Fibroblast of pulmonary artery (primary cell): Measurements from ENCODE around the gene AQP7.
"Not testable (repeated sequence)": the region's sequence is repeated elsewhere in the genome, so short reads cannot be mapped to it uniquely, and the experiment has no call there.

Source experiments
- DNase-seq: peaks from one replicate; pipeline ENCODE4 v3.0.0-alpha.2; 2010; ENCODE audit warnings: low read depth
- H3K4me3 ChIP-seq: replicated peaks from 2 replicates; pipeline ENCODE4 v1.5.1; 2011; ENCODE audit warnings: low read depth, mild to moderate bottlenecking, control low read depth, low read length, moderate library complexity
- CTCF ChIP-seq: IDR thresholded peaks from 2 replicates; pipeline ENCODE4 v1.5.1; 2011; ENCODE audit warnings: mild to moderate bottlenecking, control low read depth, low read length, inconsistent platforms; ENCODE audit errors: missing control alignments

Gene AQP7

GRCh38 chr9:33402371-33402770 is at the start of gene AQP7:
Gene AQP7, minus strand, starts transcription at chr9:33402568. Its CDS starts 1,306 bp downstream, at chr9:33401262.
- not testable (repeated sequence) for H3K4me3 ChIP-seq

DNA sequence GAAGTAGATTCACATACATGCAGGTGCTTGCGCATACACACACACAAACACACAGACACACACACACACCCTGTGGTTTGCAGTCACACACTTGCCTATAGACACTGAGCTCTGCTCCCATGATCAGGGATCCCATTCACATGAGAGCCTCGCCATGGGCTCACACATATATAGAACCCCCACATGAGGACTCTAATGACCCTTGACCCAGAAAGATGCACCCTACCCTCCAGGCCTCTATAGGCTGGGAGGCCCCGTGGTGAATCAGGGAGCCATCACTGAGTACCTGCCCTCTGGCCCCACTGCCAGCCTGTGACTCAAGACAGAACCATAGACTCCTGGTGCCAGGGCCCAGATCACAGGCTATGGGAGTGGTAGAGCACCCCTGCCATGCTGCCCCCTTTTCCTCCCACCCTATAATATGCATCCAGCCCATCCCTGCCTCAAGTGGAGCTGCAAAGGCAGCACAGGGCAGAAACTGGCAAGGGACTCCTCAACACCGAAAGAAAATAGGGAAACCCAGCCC is 48.3 kb upstream of the AQP7 start:
- no peak for DNase-seq
- H3K4me3 ChIP-seq, result no peak overlapping the region
- TF ChIP-seq CTCF, result no peak

More at GRCh38 chr9:33402371-33402770, at the start of gene AQP7:
- not testable (repeated sequence) for DNase-seq

GRCh38 chr9:33449715-33450114 is 47.3 kb upstream of the AQP7 start:
- no peak for DNase-seq
- H3K4me3 ChIP-seq, result no peak overlapping the region
- TF ChIP-seq CTCF, result no peak

GRCh38 chr9:33447799-33448553 is 45.6 kb upstream of the AQP7 start:
- DNase-seq, result no peak
- TF ChIP-seq CTCF, result no peak
- peak overlapping the region; percentile 30 for H3K4me3 ChIP-seq

DNA sequence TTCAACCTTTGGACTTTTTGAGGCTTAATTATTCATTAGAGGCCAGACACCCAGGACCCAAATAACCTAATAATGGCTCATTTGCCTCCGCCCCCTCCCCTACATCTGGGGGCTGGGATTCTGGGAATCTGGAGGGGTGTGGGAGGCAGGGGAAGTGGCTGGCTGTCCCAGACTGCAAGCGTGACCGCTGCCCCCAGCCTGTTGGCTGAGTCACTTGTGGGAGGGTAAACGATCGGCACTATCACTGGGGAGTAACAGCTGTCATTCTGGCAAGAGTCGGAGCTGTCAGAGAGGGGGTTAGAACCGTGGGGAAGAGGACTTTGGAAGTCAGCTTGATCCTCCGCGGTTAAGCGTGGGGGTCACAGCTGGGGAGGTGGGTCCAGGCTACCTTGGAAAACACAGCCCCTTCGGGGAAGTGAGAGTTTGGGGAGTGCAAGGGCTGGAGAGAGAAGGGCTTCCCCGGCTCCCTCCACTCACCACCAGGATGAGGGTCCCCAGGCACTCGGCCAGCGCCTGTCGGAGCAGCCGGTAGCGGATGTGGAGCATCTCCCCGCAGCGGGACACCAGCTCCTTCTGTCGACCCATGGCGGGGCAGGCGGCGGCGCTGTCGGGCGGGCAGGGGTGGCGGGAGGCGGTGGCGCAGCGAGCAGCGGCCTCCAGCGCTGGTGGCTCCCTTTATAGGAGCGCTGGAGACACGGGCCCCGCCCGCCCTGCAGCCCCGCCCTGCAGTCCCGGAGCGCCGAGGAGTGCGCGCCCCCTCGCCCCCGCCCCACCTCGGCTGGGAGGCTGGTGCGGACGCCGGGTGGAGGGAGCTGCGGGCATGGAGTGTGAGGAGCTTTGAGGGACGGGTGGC is 44.8 kb upstream of the AQP7 start, which contains the start of gene AQP3:
TSS of gene AQP3 (minus strand) at position 648 of the 853 bp plus-strand sequence. CDS start at position 585, 63 bp downstream.
- TF ChIP-seq CTCF, result no peak
- DNase-seq, result peak; percentile 63

GRCh38 chr9:33446240-33446945 is 44.0 kb upstream of the AQP7 start:
- peak overlapping the region; percentile 52 for H3K4me3 ChIP-seq
- no peak for TF ChIP-seq CTCF
- DNase-seq, result peak; percentile 20

More for the DNA sequence above, 44.8 kb upstream of the AQP7 start, which contains the start of gene AQP3:
- H3K4me3 ChIP-seq, result peak within 1 kb of the TSS; percentile 52
